ENCODE data around the gene GNG12. TPM values are rescaled to one million over a fixed set of nuclear protein-coding genes. Genes with fewer than 3 reads are reported as not detected.

The GNG12 gene
- total and polyA plus RNA-seq, 2 donors (not counting 3 experiments of a cell fraction or from before 2014, with no cell fraction given): 107 to 152 TPM

GRCh38 chr1:67777440-67777839, 55.8 kb downstream of the GNG12 start:
- ChIA-PET POLR2A (no interaction called here), CTCF (interaction anchor here (1.1 to 1.3 kb wide), 2 partner anchors 12 to 17 kb away, joined by 3 to 5 read pairs; no protein-coding TSS in a partner anchor)
- H3K79me2 ChIP-seq (ENCODE audit: control insufficient read depth, insufficient read depth, low read length): peaks cover 67% of the 10 kb centered on the region
- H3K27ac ChIP-seq (ENCODE audit: insufficient read depth, low read depth, low read length): no peak overlapping the region
- H2AFZ ChIP-seq (ENCODE audit: low read depth, low read length): no peak overlapping the region
- peaks cover 10% of the 10 kb centered on the region for H3K4me1 ChIP-seq (ENCODE audit: control insufficient read depth, extremely low read depth, insufficient read depth, low read length)
- H3K9me1 ChIP-seq (replicated peaks; ENCODE audit: control insufficient read depth, extremely low read depth, insufficient read depth, low read length): no peaks in the 10 kb centered on the region
- no peak overlapping the region for H3K9ac ChIP-seq (replicated peaks; ENCODE audit: extremely low read depth, insufficient read depth, low read length)
- H4K20me1 ChIP-seq (replicated peaks; ENCODE audit: control insufficient read depth, extremely low read depth, insufficient read depth, low read length): peaks cover 6% of the 10 kb centered on the region
- intact Hi-C loops (cut with micrococcal nuclease): no loop called here
- H3K36me3 ChIP-seq (ENCODE audit: control insufficient read depth in 2 of 2, extremely low read depth in 1 of 2, insufficient read depth in 2 of 2, low read length in 2 of 2): peaks cover 0 to 7% of the 10 kb centered on the region in 2 experiments
- BruUV-seq (replicated peaks): no TSS peak
- H3K4me2 ChIP-seq (ENCODE audit: insufficient read depth, low read length): no peak overlapping the region
- no peak for FAIRE-seq
- dilution Hi-C loops (cut with MboI; ENCODE audit: extremely low pct_ligation_motif_present, low sequenced_read_pairs): no loop called here
- no peak overlapping the region for H3K4me3 ChIP-seq (replicated peaks in 1 of 3; ENCODE audit: insufficient read depth in 1 of 3, low read depth in 1 of 3, low read length in 3 of 3)
- H3K9me3 ChIP-seq (replicated peaks; ENCODE audit: control insufficient read depth, insufficient read depth, low read length): no peaks in the 10 kb centered on the region
- TF ChIP-seq MAX (IDR thresholded peaks at IDR 0.05; ENCODE audit: insufficient read depth, insufficient read length): no peak
- no peak for TF ChIP-seq FOS (IDR thresholded peaks at IDR 0.05; ENCODE audit: borderline replicate concordance, insufficient read depth, low read length)
- TF ChIP-seq POLR2A (IDR thresholded peaks at IDR 0.05; ENCODE audit: low read depth, low read length): no peak
- TF ChIP-seq EZH2 (IDR thresholded peaks at IDR 0.05; ENCODE audit: borderline replicate concordance, low read depth, low read length, severe bottlenecking): no peak
- no peak for TF ChIP-seq MYC (IDR thresholded peaks at IDR 0.05; ENCODE audit: low read depth, low read length)
- no peaks in the 10 kb centered on the region for H3K27me3 ChIP-seq (ENCODE audit: control insufficient read depth in 2 of 2, insufficient read depth in 2 of 2, low read length in 2 of 2)
- DNase-seq (ENCODE audit: low read depth, low spot score): no peak

- FAIRE-seq: no peak
- no peak overlapping the region for H2AFZ ChIP-seq (ENCODE audit: low read depth, low read length)
- intact Hi-C loops (cut with micrococcal nuclease) (no loop called here), dilution Hi-C loops (cut with MboI; ENCODE audit: extremely low pct_ligation_motif_present, low sequenced_read_pairs) (no loop called here)
- TF ChIP-seq GATA2 (IDR thresholded peaks at IDR 0.05; ENCODE audit: insufficient read depth, insufficient read length, low read depth, low read length) (no peak), JUN (IDR thresholded peaks at IDR 0.05; ENCODE audit: borderline replicate concordance, insufficient read depth, insufficient read length, low read depth) (no peak), EZH2 (IDR thresholded peaks at IDR 0.05; ENCODE audit: borderline replicate concordance, low read depth, low read length, severe bottlenecking) (no peak), FOS (IDR thresholded peaks at IDR 0.05; ENCODE audit: borderline replicate concordance, insufficient read depth, low read length) (no peak), POLR2AphosphoS5 (IDR thresholded peaks at IDR 0.05; ENCODE audit: insufficient read depth, low read depth, low read length) (no peak), MYC (IDR thresholded peaks at IDR 0.05; ENCODE audit: low read depth, low read length) (no peak), CTCF (IDR thresholded peaks at IDR 0.05; ENCODE audit: extremely low read depth in 1 of 2, insufficient read depth in 1 of 2, low read depth in 1 of 2, low read length in 2 of 2) (no peak), MAX (IDR thresholded peaks at IDR 0.05; ENCODE audit: insufficient read depth, insufficient read length) (no peak), POLR2A (IDR thresholded peaks at IDR 0.05; ENCODE audit: low read depth, low read length) (no peak)
- H3K79me2 ChIP-seq (ENCODE audit: control insufficient read depth, insufficient read depth, low read length): peaks cover 65% of the 10 kb centered on the region
- H3K9me3 ChIP-seq (replicated peaks; ENCODE audit: control insufficient read depth, insufficient read depth, low read length): no peaks in the 10 kb centered on the region
- no TSS peak for BruUV-seq (replicated peaks)
- no peak overlapping the region for H3K27ac ChIP-seq (ENCODE audit: insufficient read depth, low read depth, low read length)
- no peaks in the 10 kb centered on the region for H3K9me1 ChIP-seq (replicated peaks; ENCODE audit: control insufficient read depth, extremely low read depth, insufficient read depth, low read length)
- POLR2A ChIA-PET: no interaction called here
- peaks cover 12% of the 10 kb centered on the region for H3K4me1 ChIP-seq (ENCODE audit: control insufficient read depth, extremely low read depth, insufficient read depth, low read length)
- no peak for DNase-seq (ENCODE audit: low read depth, low spot score)
- H3K4me2 ChIP-seq (ENCODE audit: insufficient read depth, low read length): no peak overlapping the region
- no peak overlapping the region for H3K9ac ChIP-seq (replicated peaks; ENCODE audit: extremely low read depth, insufficient read depth, low read length)
- H3K27me3 ChIP-seq (ENCODE audit: control insufficient read depth in 2 of 2, insufficient read depth in 2 of 2, low read length in 2 of 2): no peaks in the 10 kb centered on the region
- peaks cover 6% of the 10 kb centered on the region for H4K20me1 ChIP-seq (replicated peaks; ENCODE audit: control insufficient read depth, extremely low read depth, insufficient read depth, low read length)
- H3K36me3 ChIP-seq (ENCODE audit: control insufficient read depth in 2 of 2, extremely low read depth in 1 of 2, insufficient read depth in 2 of 2, low read length in 2 of 2): peaks cover 0 to 7% of the 10 kb centered on the region in 2 experiments
- CTCF ChIA-PET: interaction anchor here (1.1 to 1.3 kb wide), 2 partner anchors 12 to 17 kb away, joined by 3 to 5 read pairs; no protein-coding TSS in a partner anchor
- no peak overlapping the region for H3K4me3 ChIP-seq (replicated peaks in 1 of 3; ENCODE audit: insufficient read depth in 1 of 3, low read depth in 1 of 3, low read length in 3 of 3)
Observed at GRCh38 chr1:67777016-67777415, 56.3 kb downstream of the GNG12 start.
